ENCODE results near the gene FADS1.

FADS1 gene

DNA sequence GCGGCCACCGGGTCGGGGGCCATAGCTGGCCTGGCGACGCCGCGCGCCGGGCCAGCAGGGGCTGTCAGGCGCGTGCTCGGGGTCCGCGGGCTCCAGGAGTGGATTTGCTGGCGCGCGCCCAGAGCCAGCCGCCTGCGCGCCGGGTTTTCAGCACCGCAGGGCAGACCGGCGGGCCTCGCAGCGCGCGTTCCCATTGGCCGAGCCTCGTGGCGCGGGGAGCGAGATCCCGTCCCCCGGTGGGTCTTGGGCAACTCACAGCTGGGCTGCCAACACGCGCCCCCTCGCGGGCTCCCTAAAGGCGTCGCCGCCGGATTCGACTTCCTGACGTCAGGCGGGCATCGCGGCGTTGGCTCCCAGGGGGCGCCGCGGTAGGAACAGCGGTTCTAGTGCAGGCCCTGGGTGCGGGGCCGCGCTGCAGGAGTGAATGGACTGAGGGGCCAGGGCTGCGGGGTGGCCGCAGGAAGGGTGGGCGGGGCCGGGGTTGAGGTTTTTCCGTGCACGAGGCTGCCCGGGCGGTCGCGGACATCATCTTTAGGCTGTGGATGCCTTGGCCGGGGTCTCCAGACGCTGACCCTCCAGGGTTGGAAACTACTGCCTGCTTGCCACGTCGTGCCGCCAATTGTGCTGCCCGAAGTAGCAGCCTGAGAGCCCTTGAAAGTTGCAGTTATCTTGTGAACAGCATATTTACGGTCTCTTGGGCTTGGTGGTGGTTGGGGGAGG lies at the start of gene FADS1:
TSS of gene FADS1 (minus strand) at position 268 of the 720 bp plus-strand sequence. CDS start at position 194, 74 bp downstream.
- peak; percentile 76 for DNase-seq

DNA sequence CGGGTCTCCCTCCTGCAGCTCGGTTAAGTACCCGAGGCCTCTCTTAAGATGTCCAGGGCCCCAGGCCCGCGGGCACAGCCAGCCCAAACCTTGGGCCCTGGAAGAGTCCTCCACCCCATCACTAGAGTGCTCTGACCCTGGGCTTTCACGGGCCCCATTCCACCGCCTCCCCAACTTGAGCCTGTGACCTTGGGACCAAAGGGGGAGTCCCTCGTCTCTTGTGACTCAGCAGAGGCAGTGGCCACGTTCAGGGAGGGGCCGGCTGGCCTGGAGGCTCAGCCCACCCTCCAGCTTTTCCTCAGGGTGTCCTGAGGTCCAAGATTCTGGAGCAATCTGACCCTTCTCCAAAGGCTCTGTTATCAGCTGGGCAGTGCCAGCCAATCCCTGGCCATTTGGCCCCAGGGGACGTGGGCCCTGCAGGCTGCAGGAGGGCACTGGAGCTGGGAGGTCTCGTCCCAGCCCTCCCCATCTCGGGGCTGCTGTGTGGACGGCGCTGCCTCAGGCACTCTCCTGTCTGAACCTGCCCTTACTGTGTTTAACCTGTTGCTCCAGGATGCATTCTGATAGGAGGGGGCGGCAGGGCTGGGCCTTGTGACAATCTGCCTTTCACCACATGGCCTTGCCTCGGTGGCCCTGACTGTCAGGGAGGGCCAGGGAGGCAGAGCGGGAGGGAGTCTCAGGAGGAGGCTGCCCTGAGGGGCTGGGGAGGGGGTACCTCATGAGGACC lies 49.6 kb upstream of the FADS1 start:
- no peak for DNase-seq

DNA sequence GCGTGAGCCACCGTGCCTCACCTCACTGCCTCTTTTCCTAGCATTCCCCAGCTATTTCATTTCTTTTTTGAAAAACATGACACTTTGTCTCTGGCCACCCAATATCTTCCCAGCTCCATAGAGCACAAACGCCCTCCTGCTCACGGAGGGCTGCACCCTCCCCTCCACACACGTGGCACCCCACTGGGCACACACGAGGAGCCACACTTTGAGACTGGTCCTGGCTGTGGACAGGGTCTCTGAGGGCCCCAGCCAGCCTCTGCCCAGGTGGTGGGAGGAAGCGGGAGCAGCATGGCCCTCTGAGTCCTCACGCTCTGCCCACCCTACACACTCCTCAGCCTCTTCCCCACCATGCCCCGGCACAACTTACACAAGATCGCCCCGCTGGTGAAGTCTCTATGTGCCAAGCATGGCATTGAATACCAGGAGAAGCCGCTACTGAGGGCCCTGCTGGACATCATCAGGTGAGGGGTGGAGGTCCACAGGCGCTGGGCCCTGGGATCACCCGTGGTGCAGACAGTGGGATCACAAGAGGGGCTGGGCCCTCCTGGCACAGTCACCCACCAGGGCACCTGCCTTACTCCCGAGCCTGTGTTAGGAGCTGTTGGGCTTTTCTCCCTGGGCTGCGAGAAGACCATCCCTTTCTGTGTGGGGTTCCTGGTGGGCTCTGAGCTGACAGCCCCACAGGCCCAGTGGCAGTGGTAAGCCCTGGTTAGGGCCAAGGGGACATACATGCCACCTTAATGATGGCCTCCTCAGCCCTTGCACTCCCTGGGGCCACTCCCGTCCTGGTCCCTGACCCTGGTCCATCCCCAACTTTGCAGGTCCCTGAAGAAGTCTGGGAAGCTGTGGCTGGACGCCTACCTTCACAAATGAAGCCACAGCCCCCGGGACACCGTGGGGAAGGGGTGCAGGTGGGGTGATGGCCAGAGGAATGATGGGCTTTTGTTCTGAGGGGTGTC lies 48.3 kb upstream of the FADS1 start:
- no peak for DNase-seq

DNA sequence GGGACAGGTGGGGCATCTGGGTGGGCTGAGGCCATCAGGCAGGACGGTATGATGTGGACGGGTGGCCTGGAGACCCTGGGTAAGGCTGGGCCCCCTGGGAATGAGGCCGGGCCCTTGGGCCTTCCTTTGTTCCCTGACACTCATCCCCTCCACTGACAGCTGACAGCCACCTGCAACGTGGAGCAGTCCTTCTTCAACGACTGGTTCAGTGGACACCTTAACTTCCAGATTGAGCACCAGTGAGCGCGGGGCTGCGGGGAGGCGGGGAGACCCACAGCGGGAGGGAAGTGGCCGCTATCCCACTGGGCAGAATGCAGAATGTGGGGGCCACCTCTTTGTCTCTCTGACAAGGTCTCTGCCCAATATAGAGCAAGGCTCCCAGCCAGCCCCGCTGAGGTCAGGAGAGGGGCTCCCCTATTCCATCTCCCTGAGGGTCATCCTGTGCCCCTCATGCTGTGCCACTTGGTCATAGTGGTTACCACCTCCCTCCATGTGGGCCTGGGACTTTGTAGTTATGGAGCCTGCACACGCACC lies 46.8 kb upstream of the FADS1 start:
- DNase-seq: no peak

DNA sequence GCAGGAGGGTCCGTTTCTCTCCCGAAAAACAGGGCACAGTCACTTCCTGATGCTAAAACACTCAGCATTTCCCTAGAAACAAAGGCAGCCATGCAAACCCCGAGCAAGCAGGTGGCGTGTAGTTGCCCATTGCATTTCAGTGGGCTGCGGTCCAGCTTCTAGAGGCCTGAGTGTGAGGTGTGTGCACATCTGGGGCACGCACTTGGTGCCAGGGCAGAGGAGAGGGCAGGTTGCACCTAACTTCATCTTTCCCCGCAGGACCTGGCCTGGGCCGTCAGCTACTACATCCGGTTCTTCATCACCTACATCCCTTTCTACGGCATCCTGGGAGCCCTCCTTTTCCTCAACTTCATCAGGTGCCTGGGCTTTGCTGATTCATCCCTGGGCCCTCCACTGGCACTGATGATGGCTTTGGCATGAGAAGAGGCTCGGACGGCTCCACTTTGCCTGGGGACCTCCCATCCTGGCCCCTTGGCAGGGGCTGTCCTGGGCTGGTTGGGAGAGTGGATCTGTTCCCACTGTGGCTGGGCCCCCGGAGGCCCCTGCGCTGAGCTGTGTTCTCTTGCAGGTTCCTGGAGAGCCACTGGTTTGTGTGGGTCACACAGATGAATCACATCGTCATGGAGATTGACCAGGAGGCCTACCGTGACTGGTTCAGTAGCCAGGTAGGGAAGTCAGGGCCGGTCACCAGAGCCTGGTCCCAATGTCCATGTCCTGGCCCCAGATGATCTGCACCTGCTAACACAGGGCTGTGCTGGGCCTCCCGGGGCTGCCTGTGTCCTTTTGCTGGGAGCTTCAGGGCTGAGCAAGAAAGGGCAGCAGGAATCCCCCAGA lies 46.1 kb upstream of the FADS1 start:
- no peak for DNase-seq

DNA sequence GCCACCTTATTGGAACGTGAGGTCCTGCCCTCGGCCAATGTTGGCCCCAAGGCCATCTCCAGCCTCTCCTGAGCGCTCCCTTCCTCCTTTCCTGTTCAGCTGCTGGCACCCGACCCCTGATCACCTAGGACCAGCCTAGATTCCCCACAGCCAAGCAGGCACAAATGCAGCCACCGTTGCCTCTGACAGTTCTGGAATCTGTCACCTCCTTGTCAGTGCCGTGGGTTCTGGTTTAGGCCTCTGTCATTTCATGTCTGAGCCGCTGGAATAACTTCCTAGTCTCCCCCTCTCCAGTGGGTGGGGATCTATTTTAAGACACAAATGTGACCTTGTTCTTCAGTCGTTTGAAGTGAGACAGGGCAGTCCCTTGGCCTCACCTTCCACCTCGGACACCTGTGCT lies 44.8 kb upstream of the FADS1 start:
- no peak for DNase-seq

DNA sequence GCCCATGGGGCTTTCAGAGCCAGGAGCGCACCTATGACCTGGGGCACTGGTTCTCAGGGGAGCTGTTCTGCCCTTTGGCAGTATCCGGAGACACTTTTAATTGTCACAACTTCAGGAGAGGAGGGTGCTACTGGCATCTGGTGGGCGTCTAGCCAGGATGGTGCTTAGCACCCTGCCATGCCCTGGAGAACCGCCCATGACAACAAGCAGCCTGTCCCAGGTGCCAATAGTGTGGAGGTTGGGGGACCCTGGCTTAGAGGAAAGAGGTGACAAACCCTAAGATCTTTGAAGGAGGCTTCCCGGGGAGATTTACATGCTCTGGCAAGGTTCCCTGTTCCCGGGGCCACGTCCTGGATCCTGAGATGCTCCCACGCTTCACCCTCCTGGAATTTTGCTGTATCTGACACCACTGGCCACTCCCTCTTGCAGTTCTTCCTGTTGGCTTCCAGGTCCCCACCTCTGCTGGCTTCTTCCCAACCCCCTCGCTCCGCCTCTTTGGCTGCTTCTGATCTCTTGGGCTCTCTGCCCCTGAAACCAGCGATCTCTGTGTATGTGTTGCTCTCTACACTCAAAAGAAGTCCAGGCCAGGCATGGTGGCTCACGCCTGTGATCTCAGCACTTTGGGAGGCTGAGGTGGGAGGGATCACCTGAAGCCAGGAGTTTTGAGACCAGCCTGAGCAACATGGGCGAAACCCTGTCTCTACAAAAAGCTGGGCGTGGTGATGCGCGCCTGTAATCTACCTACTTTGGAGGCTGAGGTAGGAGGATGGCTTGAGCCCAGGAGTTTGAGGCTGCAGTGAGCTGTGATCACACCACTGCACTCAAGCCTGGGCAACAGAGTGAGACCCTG lies 43.5 kb upstream of the FADS1 start:
- no peak for DNase-seq

DNA sequence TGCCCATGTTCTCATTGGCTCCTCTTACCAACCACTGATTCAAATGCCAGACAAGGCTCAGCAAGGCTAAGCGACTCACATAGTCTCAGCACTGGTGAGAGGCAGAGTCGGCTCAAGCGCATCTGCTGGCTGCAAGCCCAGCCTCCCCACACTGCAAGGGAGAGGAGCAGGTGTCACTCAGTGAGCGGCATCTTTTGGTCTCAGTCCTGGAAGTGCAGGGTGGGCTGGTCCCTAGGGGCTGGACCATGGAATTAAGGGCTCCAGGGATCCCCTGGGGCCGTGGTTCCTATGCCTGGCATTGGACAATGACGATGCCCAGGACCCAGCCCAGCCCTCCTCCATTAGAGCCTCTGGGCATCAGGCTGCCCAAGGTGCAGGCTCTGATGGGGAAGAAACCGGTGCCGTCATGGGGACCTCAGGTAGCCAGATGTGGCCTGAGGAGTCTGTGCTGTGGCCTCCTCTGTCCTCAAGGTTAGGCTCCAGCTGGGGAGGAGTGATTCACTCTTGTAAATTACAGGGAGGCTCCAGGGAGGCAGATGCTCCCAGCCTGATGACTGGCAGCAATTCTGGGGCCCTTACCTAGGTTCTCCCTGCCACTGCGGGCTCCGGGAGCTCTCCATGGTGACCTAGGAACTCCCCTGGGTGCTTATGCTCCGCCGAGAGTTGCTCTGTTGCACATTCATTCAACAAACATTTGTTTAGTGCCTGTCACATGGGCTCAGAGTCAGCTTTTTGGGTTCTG lies 39.3 kb upstream of the FADS1 start:
- no peak for DNase-seq

DNA sequence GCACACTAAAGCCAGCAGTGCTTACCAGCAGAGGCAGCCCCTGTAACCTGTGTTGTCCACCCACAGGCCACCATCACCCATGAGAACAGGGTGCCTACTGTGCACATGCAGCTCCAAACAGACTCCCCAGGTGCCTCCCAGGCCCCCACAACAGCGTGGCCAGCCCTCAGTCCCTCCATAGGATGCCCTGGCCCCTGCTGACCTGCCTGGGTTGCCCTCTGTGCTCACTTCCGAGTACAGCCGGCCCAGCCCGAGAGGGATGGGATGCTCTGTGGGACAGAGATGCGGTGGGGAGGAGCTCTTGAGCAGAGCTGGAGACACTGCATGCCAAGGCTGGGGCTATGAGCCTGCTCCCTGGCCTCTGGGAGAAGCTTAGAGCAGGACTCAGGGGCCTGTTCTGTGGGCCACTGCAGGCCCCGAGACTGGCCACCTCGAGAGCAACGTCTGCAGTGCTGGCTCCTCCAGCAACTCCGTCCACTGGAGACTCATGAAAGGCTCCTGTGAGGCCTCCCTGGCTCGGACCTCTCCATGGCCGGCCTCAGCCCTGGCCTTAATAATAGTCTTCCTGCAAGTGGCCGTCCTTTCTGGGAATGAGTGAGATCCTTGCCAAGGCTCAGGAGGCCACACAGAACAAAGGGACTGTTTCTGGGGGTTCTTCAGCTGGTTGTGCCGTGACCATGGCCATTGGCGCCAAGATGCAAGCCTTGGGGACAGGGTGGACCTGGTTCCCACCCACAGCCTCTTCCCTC lies 38.3 kb upstream of the FADS1 start:
- no peak for DNase-seq

DNA sequence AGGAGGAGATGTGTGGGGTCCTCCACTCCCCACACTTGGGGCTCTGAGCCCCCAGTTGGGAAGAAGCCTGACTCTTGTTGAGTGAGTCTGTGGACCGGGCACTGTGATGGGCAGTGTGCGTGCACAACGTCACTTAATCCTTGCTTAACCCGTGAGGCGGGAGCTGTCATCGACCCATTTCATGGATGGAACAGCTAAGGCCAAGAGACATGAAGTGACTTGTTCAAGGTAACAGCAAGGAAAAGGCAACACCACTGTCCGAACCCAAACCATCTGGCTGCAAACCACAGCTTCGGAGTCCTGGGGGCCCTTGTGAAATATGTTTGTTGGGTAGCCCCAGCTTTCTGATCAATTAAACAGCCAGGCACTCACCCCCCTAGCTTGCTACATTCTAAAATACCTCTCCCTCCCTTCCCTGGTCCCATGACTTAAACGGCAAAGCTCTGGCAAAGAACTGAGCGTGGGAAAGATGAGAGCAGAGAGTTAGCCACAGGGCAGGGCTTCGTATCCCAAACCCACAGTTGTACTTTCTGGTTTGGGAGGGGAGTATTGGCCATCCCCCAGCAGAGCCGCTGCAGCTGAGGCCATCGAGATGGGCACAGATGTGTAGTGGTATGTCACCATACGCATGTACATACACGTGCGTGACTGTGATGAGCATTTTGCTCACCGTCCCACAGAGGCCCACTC lies 37.5 kb upstream of the FADS1 start:
- no peak for DNase-seq

DNA sequence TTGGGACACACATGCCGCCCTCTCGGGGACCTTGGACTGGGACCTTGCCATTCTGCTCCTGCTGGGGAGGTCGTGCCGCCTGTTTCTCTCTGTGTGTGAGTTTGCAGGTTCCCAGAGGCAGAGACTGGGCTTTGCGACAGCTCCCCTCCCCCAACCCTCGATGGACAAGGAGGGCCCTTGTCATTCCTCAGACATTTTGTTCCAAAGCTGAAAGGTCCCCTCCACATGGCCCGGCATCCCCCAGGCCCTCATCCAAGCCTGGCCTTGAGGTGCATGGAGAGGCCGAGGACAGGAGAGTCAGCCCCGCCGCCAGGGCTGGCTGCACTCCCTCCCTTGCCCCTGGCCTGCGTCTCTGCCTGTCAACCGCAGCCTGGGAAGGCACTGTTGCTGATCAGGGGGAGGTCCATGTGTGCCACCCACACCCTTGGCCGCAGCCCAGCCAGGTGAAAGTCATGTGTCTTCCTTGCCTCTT lies 36.9 kb upstream of the FADS1 start:
- DNase-seq: no peak

DNA sequence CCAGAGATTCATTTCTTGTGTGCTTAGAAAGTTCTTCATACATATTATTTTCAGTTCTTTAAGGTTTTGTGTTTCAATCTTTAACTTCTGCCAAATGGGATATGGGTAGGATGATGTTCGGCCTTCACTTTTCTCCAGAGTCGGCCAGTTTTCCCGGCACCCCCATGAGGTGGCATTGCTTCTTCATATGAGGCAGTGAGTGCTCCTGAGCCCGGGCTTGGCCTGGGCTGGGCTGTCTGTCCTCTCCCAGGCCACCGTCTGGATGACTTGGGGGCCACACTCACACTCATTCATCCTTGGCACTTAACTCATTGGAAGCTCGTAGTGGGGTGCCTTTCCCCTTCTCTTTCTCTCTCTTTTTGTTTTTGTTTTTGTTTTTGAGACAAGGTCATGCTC lies 35.1 kb upstream of the FADS1 start:
- DNase-seq: no peak

DNA sequence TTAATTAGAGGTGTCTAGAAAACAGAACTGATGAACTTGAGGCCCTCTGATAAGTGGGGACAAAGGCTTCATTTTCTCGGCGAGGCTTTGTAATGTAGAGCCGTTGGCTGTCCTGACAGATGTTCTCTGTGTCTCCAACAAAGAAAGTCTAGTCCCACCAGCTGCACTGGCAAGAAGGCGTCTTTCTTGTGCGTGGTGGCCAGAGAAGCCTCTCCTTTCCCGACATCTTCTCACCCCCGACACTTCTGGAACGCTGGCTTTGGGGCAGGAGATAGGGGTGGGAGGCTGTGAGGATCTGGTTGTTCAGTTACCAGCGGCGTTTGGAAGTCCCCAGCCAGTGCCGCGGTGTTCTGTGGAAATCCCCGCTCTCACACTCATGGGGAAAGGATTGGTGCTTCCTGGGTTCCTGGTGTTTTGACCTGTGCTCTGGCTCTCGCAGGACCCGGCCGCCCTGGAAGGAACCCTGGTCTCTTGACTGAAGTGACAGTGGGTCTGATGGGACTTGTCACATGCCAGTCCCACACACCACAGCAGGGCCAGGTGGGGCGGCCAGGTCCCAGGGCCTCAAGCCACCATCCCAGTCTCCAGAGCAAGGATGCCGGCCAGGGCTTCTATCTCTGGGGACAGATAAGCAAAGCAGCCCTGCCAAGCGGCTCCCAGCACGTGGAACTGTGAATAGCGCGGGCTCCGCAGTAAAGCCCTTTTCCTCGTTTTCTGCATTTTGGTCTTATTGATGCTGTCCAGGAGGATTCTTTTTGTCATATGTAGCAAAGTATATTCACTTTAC lies 34.5 kb upstream of the FADS1 start:
- no peak for DNase-seq

DNA sequence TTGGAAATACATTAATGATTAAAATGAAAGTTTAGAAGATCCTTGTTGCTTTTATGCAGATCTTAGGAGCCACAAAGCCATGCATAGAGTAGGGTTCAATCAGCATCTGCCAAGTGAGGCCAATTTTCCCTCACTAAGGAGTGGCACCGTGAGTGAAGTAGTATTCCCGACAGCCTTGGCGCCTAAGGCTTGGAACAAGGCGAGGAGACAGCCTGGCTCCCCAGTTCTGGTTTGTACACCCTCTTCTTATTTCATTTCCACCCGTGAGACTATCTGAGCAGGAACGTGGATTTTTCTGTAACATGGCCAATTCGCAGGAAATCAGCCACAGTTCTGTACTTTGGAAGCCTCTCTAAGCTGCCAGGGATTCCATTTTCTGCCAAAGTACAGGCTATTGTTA lies 33.9 kb upstream of the FADS1 start:
- DNase-seq: no peak

DNA sequence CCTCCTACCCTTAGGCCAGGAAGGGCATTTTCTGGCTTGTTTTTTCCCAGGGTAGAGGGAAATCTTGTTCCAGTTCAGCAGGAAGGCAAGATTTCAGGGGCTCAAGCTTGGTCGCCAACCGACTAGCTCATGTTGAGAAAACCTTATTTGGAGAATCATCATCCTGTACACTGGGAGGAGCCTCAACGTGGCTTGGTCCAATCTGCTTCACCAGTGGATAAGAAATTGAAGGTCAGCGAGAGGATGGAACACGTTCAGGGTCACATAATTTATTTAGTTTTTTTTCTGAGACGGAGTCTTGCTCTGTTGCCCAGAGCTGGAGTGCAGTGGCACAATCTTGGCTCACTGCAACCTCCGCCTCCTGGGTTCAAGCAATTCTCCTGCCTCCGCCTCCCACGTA lies 31.8 kb upstream of the FADS1 start:
- no peak for DNase-seq

DNA sequence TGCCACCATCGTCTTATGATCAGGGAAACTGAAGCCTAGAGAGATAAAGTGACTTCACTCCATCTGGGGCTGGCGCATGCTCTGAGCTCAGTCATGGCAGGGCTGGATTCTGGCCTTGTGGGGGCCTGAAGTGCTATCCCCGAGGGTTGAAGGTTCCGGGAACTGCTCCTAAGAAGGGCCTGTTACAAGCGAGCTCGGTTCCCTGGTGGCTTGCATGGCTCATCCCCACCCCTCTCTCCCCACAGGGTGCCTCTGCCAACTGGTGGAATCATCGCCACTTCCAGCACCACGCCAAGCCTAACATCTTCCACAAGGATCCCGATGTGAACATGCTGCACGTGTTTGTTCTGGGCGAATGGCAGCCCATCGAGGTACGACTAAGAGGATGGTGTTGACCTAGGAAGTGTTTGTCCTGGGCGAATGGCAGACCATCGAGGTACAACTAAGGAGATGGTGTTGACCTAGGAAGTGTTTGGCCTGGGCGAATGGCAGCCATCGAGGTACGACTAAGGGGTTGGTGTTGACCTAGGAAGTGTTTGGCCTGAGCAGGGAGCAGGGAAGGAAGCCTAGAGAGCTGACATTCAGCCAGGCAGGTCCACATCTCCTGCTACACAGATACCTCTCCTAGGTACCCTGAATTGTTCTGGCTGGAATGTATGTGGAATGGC lies 31.2 kb upstream of the FADS1 start:
- DNase-seq: no peak

DNA sequence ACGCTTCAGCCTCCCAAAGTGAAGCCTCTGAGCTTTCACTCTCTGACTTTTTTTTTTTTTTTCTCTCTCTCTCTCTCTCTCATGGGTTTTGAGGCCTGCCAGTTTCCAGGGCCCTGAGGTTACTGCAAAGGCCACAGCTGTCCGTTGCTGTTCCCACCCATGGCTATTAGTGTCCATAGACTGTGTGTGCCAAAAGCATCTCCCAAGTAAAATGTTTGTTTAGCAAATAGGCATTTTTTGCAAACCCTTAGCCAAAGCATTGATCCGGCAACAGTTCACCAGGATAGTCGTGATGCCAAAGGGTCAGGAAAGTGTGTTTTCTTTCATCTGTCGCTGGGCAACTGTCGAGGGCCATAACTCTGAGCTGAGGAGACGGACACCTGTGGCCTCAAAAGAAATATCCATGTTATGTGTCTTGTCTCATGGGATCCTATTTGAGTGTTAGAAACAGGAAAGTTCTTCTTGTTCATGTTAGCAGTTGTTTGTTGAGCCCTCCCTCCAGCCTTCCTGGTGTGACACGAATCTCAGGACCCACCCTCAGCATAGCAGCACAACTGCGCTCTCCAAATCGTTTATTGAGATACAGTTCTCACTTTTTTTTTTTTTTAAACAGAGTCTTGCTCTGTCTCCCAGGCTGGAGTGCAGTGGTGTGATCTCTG lies 29.7 kb upstream of the FADS1 start:
- DNase-seq: no peak

Data from activated naive CD4-positive, alpha-beta T cell treated with anti-CD3 and anti-CD28 coated beads, Interleukin-2, amount 50 U/mL, for 16 hours (primary cell).